HG03196 (cell line): Measurements from ENCODE around the gene PTP4A2.
"Not testable (repeated sequence)": the region's sequence is repeated elsewhere in the genome, so short reads cannot be mapped to it uniquely, and the experiment has no call there.

Source experiments
- ATAC-seq: cut with Tn5 transposase; IDR thresholded peaks from one replicate; pipeline ENCODE4 v1.9.1; 2021; ENCODE audit not compliant: unreplicated experiment

PTP4A2 gene

DNA sequence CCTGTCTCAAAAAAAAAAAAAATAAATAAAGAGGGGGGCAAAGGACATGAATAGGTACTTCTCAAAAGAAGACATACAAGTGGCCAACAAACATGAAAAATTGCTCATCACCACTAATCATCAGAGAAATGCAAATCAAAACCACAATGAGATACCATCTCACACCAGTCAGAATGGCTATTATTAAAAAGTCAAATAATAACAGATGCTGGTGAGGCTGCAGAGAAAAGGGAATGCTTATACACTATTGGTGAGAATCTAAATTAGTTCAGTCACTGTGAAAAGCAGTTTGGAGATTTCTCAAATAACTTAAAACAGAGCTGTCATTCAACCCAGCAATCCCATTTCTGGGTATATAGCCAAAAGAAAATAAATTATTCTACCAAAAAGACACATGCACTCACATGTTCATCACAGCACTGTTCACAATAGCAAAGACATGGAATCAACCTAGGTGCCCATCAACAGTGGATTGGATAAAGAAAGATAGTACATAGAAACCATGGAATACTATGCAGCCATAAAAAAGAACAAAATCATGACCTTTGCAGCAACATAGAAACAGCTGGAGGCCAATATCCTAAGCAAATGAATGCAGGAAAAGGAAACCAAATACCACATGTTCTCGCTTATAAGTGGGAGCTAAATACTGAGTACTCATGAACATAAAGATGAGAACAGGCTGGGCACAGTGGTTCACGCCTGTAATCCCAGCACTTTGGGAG, 42.5 kb downstream of the PTP4A2 start:
- not testable (repeated sequence) for ATAC-seq

GRCh38 chr1:31891280-31891679, 46.9 kb downstream of the PTP4A2 start:
- ATAC-seq, result no peak

GRCh38 chr1:31888291-31888690, 49.9 kb downstream of the PTP4A2 start:
- no peak for ATAC-seq

- no peak for ATAC-seq
Observed at GRCh38 chr1:31886866-31887265, 51.3 kb downstream of the PTP4A2 start.

- no peak for ATAC-seq
Observed at GRCh38 chr1:31885851-31886250, 52.3 kb downstream of the PTP4A2 start.

DNA sequence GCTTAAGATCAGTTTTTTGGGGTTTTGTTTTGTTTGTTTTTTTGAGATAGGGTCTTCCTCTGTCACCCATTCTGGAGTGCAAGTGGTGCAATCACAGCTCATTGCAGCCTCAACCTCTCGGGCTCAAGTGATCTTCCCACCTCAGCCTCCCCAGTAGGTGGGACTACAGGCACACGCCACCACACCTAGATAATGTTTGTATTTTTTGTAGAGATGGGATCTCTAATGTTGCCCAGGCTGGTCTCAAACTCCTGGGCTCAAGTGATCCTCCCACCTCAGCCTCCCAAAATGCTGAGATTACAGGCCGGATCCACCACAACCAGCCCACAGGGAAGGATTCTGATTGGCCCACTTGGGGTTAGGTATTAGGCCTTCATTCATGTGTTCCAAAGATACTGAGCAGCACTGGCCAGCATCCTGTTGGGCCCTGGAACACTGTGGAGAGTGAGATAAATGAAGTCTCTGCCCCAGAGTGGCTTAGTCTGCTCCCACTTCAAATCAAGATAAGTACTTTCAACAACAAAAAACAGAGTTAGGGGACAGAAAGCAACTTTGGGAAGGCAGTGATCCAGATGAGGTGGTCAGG, 54.7 kb downstream of the PTP4A2 start:
- no peak for ATAC-seq

GRCh38 chr1:31881688-31882000, 56.5 kb downstream of the PTP4A2 start:
- no peak for ATAC-seq

- no peak for ATAC-seq
Observed at GRCh38 chr1:31880957-31881687, 57.0 kb downstream of the PTP4A2 start.

DNA sequence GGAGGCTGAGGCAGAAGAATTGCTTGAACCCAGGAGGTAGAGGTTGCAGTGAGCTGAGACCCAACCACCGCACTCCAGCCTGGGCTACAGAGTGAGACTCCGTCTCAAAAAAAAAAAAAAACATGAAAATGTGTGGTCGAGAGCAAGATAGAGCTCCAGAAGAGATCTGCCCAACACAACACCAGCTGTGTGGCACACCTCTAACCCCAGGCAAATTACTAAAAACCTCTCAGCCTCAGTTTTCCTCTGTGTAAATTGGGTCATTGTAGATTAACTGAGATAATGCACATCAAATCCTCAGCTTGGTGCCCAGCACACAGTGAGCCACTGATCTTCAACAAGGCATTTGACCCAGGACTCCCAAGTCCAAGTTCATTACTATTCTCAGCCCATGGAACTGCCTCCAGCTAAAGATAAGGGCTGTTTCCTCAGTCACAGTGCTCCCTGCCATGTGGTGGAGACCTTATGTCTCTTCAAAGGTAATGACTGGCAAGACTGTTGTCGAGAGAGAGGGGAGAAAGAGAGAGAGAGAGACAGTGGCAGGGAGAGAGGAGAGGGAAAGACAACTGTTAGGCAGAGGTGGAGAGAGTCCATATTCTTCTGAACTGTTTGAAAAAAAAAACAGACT, 58.1 kb downstream of the PTP4A2 start:
- ATAC-seq, result no peak

GRCh38 chr1:31878058-31878457, 60.1 kb downstream of the PTP4A2 start:
- no peak for ATAC-seq

GRCh38 chr1:31877544-31877943, 60.6 kb downstream of the PTP4A2 start:
- ATAC-seq, result no peak

DNA sequence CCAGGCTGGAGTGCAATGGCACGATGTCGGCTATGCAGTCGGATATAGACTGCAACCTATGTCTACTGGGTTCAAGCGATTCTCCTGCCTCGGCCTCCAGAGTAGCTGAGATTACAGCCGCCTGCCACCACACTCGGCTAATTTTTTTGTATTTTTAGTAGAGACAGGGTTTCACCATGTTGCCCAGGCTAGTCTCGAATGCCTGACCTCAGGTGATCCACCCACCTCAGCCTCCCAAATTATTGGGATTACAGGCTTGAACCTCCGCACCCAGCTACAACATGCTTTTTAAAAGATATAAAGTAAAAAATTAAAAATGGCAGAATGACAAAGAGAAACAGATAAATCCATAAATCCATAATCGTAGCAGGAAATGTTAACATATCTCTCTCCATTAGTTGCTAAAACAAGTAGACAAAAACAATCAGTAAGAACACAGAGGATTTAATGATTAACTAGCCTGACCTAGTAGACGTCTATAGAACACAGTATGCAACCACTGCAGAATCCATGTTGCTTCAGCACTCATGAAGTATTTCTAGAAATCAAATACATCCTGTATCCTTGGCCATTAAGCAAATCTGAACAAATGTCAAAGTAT, 62.4 kb downstream of the PTP4A2 start:
- ATAC-seq, result no peak

DNA sequence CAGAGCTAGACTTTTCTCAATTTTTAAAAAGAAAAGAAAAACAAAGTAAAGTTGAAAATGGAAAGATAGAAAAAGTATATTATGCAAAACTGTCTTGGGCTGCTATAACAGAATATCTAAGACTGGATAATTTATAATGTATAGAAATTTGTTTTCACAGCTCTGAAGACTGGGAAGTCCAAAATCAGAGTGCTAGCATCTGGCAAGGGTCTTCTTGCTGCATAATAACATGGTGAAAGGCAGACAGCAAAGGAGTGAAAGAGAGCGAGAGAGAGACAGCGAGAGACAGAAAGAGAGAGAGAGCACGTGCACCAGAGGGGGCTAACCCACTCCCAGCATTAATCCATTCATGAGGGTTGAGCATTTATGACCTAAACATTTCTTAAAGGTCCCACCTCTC, 63.2 kb downstream of the PTP4A2 start:
- no peak for ATAC-seq

- no peak for ATAC-seq
Observed at GRCh38 chr1:31872658-31873636, 65.2 kb downstream of the PTP4A2 start.

DNA sequence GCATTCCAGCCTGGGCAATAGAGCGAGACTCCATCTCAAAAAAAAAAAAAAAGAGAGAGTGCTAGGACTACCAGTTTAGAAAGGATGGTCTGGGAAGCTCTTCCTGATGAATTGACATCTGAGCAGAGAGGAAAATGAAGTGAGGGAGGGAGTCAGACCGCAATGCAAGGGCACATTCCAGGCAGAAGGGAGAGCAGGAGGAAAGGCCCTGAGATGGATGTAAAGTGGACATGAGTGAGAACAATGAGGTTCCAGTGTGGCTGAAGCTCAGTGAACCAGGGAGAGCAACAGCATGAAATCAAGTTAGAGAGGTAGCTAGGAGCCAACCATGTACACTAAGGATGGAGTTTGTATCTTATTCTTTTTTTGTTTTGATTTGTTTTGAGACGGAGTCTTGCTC, 66.5 kb downstream of the PTP4A2 start:
- ATAC-seq, result no peak

DNA sequence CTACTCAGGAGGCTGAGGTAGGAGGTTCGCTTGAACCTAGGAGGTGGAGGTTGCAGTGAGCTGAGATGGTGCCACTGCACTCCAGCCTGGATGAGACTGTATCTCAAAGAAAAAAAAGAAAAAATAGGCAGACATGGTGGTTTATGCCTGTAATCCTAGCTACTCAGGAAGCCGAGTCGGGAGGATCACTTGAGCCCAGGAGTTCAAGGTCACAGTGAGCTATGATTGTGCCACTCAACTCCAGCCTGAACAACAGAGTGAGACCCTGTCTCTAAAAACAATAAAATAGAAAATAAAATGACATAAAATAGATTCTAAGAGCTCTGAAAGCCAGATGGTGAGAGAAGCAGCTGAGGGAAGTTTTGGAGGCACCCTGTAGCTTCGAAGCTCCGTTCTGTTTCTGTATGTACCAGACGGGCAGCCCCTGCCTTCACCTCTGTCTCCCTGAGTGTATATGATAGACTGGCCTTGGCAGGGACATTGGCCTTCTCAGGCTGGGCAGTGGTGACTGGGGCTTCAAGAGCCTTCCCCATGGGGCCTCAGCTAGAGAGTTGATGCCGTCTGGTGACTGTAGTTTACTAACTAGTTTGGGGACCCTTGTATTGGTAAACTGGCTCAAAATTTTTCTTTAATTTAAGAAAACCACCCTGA, 68.0 kb downstream of the PTP4A2 start:
- ATAC-seq, result no peak

DNA sequence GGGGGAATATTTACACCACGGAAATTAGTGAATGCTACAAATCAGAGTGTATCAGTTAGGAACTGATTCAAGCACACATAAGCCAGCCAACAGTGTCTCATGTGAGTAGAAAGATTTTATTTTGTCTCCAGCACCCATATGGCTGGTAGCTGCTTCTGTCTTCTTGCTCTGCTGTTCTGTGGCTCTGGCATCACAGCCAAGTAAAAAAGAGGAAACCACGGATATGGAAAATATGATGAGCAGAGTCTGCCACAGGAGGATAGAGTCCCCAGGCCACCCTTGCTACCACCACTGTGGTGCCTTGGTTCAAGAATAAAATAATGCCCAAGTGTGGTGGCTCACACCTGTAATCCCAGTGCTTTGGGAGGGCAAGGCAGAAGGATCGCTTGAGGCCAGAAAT, 68.7 kb downstream of the PTP4A2 start:
- ATAC-seq, result no peak

DNA sequence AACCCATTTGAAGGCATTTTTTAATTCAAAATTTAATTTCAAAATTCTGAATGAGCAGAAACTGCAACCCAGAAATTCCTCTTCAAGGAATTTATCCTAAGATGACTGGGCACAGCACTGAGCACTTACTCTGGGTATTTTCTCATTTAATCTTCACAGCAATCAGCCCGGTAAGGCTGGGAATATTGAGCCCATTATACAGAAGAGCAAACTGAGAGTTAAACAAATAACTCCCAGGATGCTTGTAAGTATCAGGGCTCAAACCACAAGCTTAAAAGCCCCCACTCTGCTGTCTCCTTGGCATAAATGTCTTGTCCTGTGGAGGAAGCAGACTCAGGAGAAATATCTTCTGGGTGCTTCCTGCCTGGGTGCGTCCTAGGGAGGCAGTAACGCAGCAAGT, 69.3 kb downstream of the PTP4A2 start:
- ATAC-seq, result no peak

- no peak for ATAC-seq
Observed at GRCh38 chr1:31867546-31867945, 70.6 kb downstream of the PTP4A2 start.
